D721Med (cell line): Measurements from ENCODE around the gene MRGPRD.

Experiments used
- DNase-seq: peaks from one replicate; pipeline ENCODE4 v3.0.0; 2011; ENCODE audit warnings: low spot score; ENCODE audit not compliant: insufficient read length
- FAIRE-seq: peaks from 2 replicates; lab custom pipeline; 2011; peaks lifted over from hg19 to GRCh38; lab: Jason Lieb, UNC
- TF ChIP-seq, protein P1 (sequence below): IDR thresholded peaks from 2 replicates; pipeline ENCODE4 v1.5.1; 2012; ENCODE audit warnings: mild to moderate bottlenecking, control low read depth; ENCODE audit not compliant: insufficient read depth; ENCODE audit errors: missing control alignments

MRGPRD gene

DNA sequence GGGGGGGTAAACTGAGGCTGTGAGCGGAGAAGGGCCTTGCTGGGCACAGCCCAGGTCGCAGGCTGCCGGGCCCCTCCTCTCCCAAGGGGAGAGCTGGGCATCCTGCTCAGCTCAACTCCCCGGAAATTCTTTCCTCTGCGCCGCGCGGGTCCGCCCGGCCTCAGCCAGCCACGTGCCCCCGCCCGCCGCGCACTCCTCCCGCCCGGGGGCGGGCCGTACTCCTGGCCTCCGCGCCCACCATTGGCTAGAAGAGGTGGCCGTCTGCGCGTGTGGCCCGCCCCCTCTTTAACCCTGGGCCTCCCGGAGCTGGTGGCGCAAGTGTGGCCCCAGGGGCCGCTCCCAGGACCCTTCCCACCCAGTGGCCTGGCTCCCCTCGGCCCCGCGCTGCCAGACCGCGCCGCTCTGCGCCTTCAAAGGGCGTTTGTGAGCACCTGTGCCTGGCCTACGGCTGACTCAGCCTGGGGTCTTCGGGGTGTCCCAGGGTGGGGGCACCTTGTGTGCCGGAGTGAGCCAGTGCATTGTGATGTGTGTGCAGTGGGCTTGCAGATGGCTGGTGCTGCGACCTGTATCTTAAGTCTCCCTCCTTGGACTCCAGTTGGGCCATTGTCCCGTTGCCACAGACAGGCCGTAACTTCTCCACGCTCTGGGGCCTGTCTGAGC, 30.3 kb upstream of the MRGPRD start:
- FAIRE-seq (no peak), DNase-seq (no peak)
- TF ChIP-seq, protein P1, sequence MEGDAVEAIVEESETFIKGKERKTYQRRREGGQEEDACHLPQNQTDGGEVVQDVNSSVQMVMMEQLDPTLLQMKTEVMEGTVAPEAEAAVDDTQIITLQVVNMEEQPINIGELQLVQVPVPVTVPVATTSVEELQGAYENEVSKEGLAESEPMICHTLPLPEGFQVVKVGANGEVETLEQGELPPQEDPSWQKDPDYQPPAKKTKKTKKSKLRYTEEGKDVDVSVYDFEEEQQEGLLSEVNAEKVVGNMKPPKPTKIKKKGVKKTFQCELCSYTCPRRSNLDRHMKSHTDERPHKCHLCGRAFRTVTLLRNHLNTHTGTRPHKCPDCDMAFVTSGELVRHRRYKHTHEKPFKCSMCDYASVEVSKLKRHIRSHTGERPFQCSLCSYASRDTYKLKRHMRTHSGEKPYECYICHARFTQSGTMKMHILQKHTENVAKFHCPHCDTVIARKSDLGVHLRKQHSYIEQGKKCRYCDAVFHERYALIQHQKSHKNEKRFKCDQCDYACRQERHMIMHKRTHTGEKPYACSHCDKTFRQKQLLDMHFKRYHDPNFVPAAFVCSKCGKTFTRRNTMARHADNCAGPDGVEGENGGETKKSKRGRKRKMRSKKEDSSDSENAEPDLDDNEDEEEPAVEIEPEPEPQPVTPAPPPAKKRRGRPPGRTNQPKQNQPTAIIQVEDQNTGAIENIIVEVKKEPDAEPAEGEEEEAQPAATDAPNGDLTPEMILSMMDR, result no peak

- TF ChIP-seq, protein P1, result no peak
- FAIRE-seq (no peak), DNase-seq (no peak)
These were observed 29.6 kb upstream of the MRGPRD start for GRCh38 chr11:69010361-69010891.

DNA sequence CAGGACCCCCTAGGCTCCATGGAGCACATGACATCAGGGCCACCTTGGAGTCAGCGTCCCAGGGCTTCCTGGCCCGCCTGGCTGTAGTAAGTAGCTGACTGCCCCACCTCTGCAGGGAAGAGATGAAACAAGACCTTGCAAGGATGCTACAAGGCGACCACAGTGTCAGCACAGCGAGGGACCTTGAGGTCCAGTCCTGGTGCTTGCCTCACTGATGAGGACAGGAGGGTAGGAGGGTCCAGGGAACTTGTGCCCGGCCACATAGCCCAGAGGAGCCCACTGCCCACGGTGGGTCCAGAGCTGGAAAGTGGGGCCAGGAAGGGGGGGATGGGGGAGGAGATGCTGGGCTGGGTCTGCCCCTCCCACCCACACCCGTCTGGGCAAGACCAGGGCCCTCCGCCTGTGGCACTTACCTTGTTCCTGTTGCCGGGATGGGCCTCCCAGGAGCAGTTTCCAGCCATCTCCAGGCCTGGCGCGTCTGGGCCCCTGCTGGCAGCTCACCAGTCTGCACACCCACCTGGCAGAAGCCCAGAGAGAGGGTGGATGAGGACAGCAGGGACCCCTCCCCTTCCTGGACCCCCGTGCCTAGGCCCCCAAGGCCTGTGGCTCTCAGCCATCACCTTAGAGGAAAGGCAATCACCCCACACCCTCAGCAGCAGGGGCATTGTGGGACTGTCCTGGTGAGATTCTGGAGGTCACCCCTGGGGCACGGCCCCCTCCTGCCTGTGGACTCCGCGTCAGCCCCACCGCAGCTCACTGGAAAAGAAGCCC, 28.8 kb upstream of the MRGPRD start:
- FAIRE-seq (no peak), DNase-seq (no peak)
- TF ChIP-seq, protein P1, result no peak

GRCh38 chr11:69008737-69009440, 28.1 kb upstream of the MRGPRD start:
- FAIRE-seq (no peak), DNase-seq (no peak)
- TF ChIP-seq, protein P1, result no peak

GRCh38 chr11:69007975-69008381, 27.2 kb upstream of the MRGPRD start:
- TF ChIP-seq, protein P1, result no peak
- FAIRE-seq (no peak), DNase-seq (no peak)

DNA sequence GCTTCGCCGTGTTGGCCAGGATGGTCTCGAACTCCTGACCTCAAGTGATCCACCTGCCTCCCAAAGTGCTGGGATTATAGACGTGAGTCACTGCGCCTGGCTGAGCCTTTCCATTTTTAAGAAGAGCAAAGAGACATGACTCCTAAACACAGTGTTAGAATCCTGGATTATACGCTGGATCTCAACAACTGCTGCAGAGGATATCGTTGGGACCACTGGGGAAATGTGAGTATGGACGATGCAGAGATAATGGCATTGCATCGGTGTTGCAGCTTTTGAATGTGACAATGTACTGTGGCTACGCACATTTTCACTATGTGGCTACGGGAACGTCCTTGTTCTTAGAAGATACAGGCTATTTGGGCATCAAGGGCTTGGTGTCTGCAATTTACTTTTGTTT, 26.0 kb upstream of the MRGPRD start:
- TF ChIP-seq, protein P1, result no peak
- DNase-seq (no peak), FAIRE-seq (no peak)
